HG02623 (cell line): ENCODE data around the gene CLEC16A.
"Not testable (repeated sequence)": the region's sequence is repeated elsewhere in the genome, so short reads cannot be mapped to it uniquely, and the experiment has no call there.

Experiments
- ATAC-seq: cut with Tn5 transposase; IDR thresholded peaks from one replicate; pipeline ENCODE4 v1.9.1; 2021; ENCODE audit warnings: moderate library complexity; ENCODE audit not compliant: unreplicated experiment

The CLEC16A gene

DNA sequence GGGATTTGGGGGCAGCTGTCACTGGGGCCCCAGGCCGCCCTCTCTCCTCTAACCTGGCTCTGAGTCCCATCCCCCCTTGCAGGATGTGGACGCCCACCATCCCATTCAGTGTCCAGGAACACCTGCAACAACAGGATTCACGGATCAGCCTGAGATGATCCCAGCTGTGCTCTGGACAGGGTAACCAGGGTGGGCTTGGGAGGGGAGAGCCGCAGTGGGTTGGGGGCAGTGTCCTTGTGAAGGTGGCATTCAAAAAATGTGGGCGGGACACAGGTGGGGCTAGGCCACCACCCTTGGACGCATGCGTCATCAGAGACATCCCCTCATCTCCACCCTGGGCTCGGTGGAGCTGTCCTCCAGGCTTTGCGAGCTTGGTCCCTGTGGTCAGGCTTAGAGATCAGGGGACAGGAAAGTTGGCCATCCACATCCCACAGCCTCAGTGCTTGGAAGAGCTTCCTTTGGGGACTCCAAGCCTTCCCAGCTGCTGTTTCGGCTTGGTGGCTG is 21.2 kb upstream of the CLEC16A start:
- ATAC-seq = no peak

GRCh38 chr16:10923650-10924214 is 20.6 kb upstream of the CLEC16A start:
- no peak for ATAC-seq

DNA sequence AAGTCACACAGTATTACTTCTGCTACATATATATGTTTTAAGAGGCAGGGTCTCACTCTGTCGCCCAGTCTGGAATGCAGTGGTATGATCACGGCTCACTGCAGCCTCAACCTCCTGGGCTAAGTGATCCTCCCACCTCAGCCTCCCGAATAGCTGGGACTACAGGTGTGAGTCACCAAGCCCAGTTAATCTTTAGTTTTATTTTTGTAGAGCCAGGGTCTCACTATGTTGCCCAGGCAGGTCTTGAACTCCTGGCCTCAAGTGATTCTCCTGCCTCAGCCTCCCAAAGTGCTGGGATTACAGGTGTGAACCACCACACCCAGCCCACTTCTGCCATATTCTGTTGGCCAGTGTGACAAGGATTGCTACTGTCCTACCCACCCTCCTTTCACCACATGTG is 19.1 kb upstream of the CLEC16A start:
- ATAC-seq = not testable (repeated sequence)

GRCh38 chr16:10926094-10926493 is 18.3 kb upstream of the CLEC16A start:
- ATAC-seq = no peak

GRCh38 chr16:10926867-10927266 is 17.5 kb upstream of the CLEC16A start:
- no peak for ATAC-seq

GRCh38 chr16:10927497-10928112 is 16.8 kb upstream of the CLEC16A start:
- no peak for ATAC-seq

GRCh38 chr16:10929097-10929496 is 15.3 kb upstream of the CLEC16A start:
- not testable (repeated sequence) for ATAC-seq

DNA sequence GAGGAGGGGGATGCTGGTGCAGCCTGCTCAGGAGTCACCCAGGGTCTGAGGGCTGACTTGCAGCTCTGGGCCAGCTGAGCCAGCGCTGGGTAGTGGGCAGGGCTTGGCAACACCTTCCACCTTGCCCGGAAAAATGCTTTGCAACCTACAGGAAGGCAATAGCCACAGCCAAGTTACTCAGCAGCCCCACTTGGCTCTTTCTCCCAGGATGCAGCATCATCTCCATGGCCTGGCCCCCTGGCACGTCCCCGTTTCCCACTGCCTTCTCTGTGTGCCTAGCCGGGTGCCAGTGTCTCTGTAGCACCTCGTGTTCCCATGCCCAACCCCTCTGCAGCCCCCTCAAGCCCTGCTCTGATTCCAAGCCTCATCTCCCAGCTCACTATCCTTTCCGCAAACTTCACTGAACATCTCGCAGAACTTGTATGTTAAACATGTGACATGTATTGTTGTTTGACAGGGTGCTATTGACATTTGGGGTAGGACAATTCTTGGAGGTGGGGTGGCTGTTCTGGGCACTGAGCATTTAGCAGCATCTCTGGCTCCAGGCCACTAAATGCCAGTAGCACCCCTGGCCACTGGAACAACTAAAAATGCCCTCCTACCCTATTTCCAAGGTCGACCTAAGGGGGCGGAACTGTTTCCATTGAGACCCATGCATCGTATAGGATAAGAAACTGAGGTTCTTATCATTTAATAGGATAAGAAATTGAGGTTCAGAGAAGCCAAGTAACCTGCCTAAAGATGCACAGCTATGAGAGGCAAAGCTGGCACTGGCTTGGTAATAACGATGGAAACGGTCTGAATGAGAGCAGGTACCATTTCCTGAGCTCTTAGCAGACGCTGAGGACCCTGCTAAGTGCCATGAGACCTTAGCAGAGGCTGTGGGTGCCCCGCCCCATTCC is 14.3 kb upstream of the CLEC16A start:
- no peak for ATAC-seq

GRCh38 chr16:10930755-10931093 is 13.6 kb upstream of the CLEC16A start:
- ATAC-seq = no peak

- no peak for ATAC-seq
Observed at GRCh38 chr16:10931134-10931533, 13.2 kb upstream of the CLEC16A start.

DNA sequence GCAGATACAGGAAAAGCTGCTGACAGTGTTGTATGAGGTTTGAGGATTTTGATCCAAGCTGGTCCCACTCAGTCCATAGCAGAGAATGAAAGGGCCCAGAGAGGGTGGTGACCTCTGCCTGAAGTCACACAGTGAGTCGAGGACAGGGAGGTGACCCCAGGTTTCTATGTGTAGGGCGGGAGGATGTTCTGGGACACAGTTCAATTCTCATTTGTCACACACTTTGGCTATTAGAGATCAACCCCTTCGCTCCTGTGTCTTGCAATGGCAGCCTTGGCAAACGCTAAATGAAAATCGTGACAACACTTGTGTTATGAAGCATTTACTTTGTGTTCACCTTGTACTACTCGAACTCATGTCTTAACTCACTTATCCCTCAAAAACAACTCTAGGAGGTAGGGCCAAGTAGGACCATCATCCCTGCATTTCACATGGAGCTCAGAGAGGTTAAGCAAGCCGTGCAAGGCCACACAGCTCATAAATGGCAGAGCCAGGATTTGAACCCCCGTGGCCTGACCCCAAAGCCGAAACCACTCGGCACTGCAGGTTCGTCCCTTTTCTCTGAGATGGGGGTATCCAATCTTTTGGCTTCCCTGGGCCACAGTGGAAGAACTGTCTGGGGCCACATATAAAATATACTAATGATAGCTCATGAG is 12.3 kb upstream of the CLEC16A start:
- no peak for ATAC-seq

DNA sequence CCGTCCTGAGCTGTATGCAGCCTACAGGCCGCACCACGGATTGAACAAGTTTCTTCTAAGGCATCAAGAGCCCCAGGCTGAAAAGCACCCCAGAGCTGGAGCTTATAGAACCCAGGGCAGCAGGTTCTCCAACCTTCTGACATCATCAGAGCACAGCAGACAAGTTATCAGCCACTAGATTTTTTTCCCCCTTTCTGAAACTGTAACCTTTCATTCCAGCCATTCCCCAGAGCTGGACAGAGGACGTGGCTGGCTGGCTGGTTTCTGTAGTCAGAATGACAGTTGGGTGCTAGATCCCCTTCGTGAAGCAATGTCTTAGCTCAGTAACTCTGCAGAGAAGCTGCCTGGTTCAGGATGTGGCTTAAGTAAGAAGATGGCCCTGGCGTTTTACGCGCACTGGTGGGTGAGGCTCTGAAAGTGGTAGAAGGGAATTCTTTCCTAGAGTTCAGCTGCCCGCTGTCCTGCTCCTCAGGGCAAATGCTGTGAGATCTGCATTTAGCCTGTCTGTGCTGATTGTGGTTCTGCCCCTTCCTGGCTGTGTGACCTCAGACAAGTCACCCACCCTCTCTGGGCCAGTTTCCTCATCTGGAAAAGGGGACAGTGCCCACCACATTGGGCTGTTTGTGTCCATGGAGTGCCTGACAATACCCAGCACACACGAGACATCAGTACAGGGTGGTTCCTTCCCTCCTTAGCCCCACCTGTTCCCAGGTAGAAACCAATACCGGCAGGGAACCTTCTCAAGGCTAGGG is 11.2 kb upstream of the CLEC16A start:
- no peak for ATAC-seq

DNA sequence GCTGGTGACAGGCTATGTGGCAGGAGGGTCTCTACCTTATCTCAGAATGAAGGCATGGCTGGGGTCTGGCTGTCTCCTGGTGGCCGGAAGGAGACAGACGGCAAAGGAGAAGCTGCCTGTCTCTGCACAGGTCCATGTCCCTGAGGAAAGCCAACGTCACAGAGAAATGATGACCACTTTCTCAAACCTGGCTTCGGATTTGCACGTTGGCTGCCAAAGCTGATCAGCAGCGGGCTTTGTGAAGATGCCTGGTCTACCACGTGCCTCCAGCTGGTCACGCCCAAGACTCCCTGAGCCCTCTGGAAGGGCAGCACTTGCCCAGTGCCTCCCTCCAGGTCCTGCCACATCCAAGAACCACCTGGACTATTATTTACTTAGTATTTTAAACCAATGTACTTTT is 10.5 kb upstream of the CLEC16A start:
- ATAC-seq = no peak

- ATAC-seq = no peak
Observed at GRCh38 chr16:10934325-10935107, 9.8 kb upstream of the CLEC16A start.

GRCh38 chr16:10935226-10935915 is 9.0 kb upstream of the CLEC16A start:
- no peak for ATAC-seq

DNA sequence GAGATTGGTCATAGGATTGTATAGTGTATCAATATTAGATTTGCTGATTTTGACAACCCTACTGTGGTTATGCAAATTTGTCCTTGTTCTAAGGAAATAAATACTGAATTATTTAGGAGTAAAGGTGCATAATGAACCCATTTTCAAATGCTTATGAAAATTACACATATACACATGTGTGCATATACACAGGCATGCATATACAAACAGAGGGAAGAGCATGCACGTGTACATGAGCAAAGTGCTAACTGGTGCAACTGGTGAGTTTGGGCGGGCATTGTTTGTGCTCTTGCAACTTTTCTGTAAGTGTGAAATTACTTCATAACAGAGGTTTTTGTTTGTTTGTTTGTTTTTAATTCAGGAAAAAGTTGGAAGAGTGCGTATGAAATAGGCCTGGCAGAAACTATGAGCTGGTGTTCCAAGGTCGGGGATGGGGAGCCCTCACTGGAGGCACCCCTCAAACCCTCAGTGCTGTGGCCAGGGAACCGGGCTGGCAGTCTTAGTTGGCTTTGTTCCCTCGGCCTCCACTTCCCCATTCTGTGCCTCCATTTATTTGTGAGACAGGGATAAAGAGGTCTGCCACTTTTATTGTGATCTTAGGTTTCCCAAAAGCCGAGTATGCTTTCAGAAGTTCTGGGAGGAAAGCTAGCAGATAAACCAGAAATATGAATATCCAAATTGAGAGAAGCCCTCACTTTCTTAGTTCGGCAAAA is 7.9 kb upstream of the CLEC16A start:
- no peak for ATAC-seq

DNA sequence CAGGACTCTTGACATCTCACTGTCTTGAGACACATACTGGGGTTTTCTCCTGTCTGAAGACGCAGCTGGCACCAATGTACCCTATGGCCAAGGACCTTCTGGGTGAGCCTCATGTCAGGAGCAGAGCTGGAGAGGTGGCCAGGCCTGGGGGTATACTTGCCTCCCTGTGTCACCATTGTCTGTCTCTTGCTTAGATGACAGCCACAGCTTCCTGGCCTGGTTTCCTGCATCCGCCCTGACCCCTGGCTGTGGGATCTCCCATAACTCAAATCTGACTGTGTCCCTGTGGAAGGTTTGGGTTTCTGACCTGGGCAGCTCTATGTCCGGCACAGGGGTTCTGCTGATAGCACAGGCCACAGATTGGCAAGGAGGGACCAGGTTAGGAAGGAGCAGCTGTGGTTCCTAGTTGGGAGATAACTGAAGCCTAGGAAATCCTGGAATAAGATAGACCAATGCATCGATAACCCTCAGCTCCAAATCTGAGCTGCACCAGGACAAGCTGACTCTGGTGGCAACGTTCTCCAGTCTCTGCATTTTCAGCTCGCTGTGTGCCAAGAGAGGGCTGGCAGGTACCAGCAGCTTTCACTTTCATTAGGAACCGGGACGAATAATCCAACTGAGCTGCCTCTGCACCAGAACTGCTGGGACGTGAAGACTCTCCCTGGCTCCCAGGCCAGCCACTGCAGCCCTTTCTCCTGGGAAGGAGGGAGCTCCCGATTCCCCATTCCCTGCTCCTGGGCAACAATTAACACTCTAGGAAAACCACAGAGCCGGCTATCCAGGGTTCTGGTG is 7.1 kb upstream of the CLEC16A start:
- no peak for ATAC-seq

DNA sequence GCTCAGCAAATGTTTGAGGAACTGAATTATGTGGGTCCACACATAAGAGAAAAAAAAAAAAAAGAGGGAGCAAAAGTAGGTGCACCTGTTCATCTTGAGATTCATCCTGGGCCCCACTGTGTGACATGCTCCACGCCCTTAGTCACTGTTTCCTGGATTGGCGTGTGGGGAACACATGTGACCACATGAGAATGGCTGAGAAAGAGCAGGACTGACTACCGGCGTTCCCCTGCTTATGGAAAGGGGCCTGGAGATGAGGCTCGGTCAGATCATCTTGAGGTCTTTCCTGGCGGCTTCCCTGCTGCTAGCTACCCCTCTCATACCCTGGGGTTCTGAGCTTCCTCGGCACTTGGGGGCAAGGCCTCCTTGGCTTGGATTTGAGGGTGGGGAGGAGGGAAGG is 6.0 kb upstream of the CLEC16A start:
- ATAC-seq = no peak
